HCT116 (cell line): ENCODE measurements around the gene AXDND1. TPM values are rescaled to one million over a fixed set of nuclear protein-coding genes. Genes with fewer than 3 reads are reported as not detected.

Experiments
- ATAC-seq: fragments of 200-7000 bp; cut with Tn5 transposase; 2 replicates; pipeline ENCODE4 v1.9.1; 2020; ENCODE audit warnings: mild to moderate bottlenecking, moderate library complexity
- BruUV-seq: library from RNA; stranded (reverse); fragments of 400-500 nt; replicated peaks from 2 replicates; lab custom pipeline; 2021; lab: Mats Ljungman, UMichigan
- CTCF ChIA-PET: fragments of 300-600 bp; sonication (Branson Sonifier 250); formaldehyde crosslinking; loops from one replicate; lab custom pipeline; 2021; ENCODE audit warnings: antibody characterized with exemption; lab: Charles Lee
- POLR2A ChIA-PET: fragments of 300-600, 350-600 bp; sonication (Branson Sonifier 250); formaldehyde crosslinking; loops from one replicate; lab custom pipeline; 2021; ENCODE audit warnings: antibody characterized with exemption; lab: Charles Lee
- RAD21 ChIA-PET, 2 experiments: fragments of 300-600 bp; sonication (Branson Sonifier 250); formaldehyde crosslinking; loops; one replicate each; lab custom pipeline; 2023; ENCODE audit warnings: low total read pairs in 2 of 2; ENCODE audit not compliant: uncharacterized antibody in 2 of 2, unreplicated experiment in 2 of 2, low non-redundant PET in 1 of 2; lab: Charles Lee
- DNase-seq: peaks from one replicate; pipeline ENCODE4 v3.0.0-alpha.2; 2010; ENCODE audit warnings: low read depth, low spot score
- H2AFZ ChIP-seq: fragments of 200-600 bp; shearing (Covaris generic), sonication (generic); 2 replicates; pipeline ENCODE4 v1.6.1; 2017; ENCODE audit warnings: low read depth, mixed run types, mixed read lengths, antibody characterized with exemption, low read length; ENCODE audit not compliant: poor library complexity, severe bottlenecking
- H3K27ac ChIP-seq: 2 replicates; pipeline ENCODE4 v1.5.1; 2012; ENCODE audit warnings: low read depth, low read length
- H3K27me3 ChIP-seq: fragments of 200-600 bp; sonication (generic); 2 replicates; pipeline ENCODE4 v1.6.1; 2016; ENCODE audit warnings: mixed run types, low read length, mixed read lengths; ENCODE audit not compliant: insufficient read depth
- H3K36me3 ChIP-seq, 2 experiments: fragments of 200-500 bp in 1 of 2; fragments of 200-600 bp in 1 of 2; sonication (Bioruptor generic) in 1 of 2; sonication (generic) in 1 of 2; 2 replicates each; pipeline versions ENCODE4 v1.5.1 to v1.6.1; 2014 to 2016; ENCODE audit warnings: low read length in 2 of 2, inconsistent platforms in 1 of 2, mixed read lengths in 1 of 2, mixed run types in 1 of 2; ENCODE audit not compliant: insufficient read depth in 2 of 2, control insufficient read depth in 1 of 2
- H3K4me1 ChIP-seq, 2 experiments: fragments of 200-600 bp in 1 of 2; sonication (generic) in 1 of 2; 2 replicates each; pipeline versions ENCODE4 v1.5.1 to v1.6.1; 2012 to 2017; ENCODE audit warnings: low read length in 2 of 2, inconsistent platforms in 1 of 2, mild to moderate bottlenecking in 1 of 2, mixed read lengths in 1 of 2, mixed run types in 1 of 2, moderate library complexity in 1 of 2; ENCODE audit not compliant: insufficient read depth in 2 of 2, control insufficient read depth in 1 of 2
- H3K4me2 ChIP-seq: fragments of 200-600 bp; sonication (generic); 2 replicates; pipeline ENCODE4 v1.6.1; 2017; ENCODE audit warnings: mixed run types, low read length, mixed read lengths
- H3K4me3 ChIP-seq, 2 experiments: fragments of 200-600 bp in 1 of 2; sonication (generic) in 1 of 2; replicated peaks in 1 of 2; 2 replicates each; pipeline ENCODE4 v1.5.1; 2011 to 2016; ENCODE audit warnings: low read length in 2 of 2, control low read depth in 1 of 2, low read depth in 1 of 2, mild to moderate bottlenecking in 1 of 2, mixed read lengths in 1 of 2, mixed run types in 1 of 2
- H3K79me2 ChIP-seq: fragments of 200-600 bp; sonication (generic); 2 replicates; pipeline ENCODE4 v1.6.1; 2017; ENCODE audit warnings: mild to moderate bottlenecking, mixed run types, low read length, moderate library complexity, mixed read lengths; ENCODE audit not compliant: insufficient read depth
- H3K9ac ChIP-seq: fragments of 200-600 bp; sonication (generic); 2 replicates; pipeline ENCODE4 v1.6.1; 2016; ENCODE audit warnings: low read length, mixed read lengths
- H3K9me2 ChIP-seq: fragments of 200-600 bp; sonication (generic), shearing (Covaris generic); 2 replicates; pipeline ENCODE4 v1.6.1; 2017; ENCODE audit warnings: mixed run types, mild to moderate bottlenecking, moderate library complexity; ENCODE audit not compliant: insufficient read depth
- H3K9me3 ChIP-seq, 2 experiments: fragments of 200-500 bp in 1 of 2; fragments of 200-600 bp in 1 of 2; sonication (Bioruptor generic) in 1 of 2; sonication (generic) in 1 of 2; 2 replicates each; pipeline ENCODE4 v1.6.1; 2014 to 2017; ENCODE audit warnings: low read length in 2 of 2, mixed read lengths in 2 of 2, inconsistent platforms in 1 of 2, low read depth in 1 of 2, mild to moderate bottlenecking in 1 of 2, mixed run types in 1 of 2, moderate library complexity in 1 of 2; ENCODE audit not compliant: control insufficient read depth in 1 of 2, insufficient read depth in 1 of 2
- H4K20me1 ChIP-seq: fragments of 200-600 bp; sonication (generic), shearing (Covaris generic); 2 replicates; pipeline ENCODE4 v1.6.1; 2017; ENCODE audit warnings: mixed run types, mild to moderate bottlenecking, moderate library complexity; ENCODE audit not compliant: insufficient read depth
- ATF3 ChIP-seq: IDR thresholded peaks from 2 replicates; pipeline ENCODE4 v1.6.1; 2012
- CTCF ChIP-seq, 3 experiments: fragments of 200-600 bp in 1 of 3; sonication (generic) in 1 of 3; IDR thresholded peaks in 2 of 3; conservative IDR thresholded peaks in 1 of 3; 2 replicates each; pipeline ENCODE4 v1.5.1; 2012 to 2017; ENCODE audit warnings: low read depth in 2 of 3, low read length in 2 of 3, antibody characterized with exemption in 1 of 3, borderline replicate concordance in 1 of 3, control low read depth in 1 of 3, mild to moderate bottlenecking in 1 of 3, mixed read lengths in 1 of 3, mixed run types in 1 of 3, moderate library complexity in 1 of 3; ENCODE audit not compliant: insufficient read depth in 1 of 3
- ELF1 ChIP-seq: IDR thresholded peaks from 2 replicates; pipeline ENCODE4 v1.6.1; 2012; ENCODE audit warnings: low read depth, borderline replicate concordance
- EZH2 ChIP-seq: fragments of 200-600 bp; sonication (generic); IDR thresholded peaks from 2 replicates; pipeline ENCODE4 v1.6.1; 2017; ENCODE audit warnings: antibody characterized with exemption, mixed run types
- FOSL1 ChIP-seq: IDR thresholded peaks from 2 replicates; pipeline ENCODE4 v1.6.1; 2012; ENCODE audit warnings: low read depth
- JUND ChIP-seq: IDR thresholded peaks from 2 replicates; pipeline ENCODE4 v1.6.1; 2012
- POLR2A ChIP-seq: IDR thresholded peaks from 2 replicates; pipeline ENCODE4 v1.7.0; 2011; ENCODE audit warnings: borderline replicate concordance; ENCODE audit not compliant: insufficient read depth, insufficient read length; ENCODE audit errors: extremely low read depth
- POLR2AphosphoS5 ChIP-seq: IDR thresholded peaks from 2 replicates; pipeline ENCODE4 v1.6.1; 2011; ENCODE audit warnings: mild to moderate bottlenecking, low read depth, low read length, moderate library complexity
- RAD21 ChIP-seq: IDR thresholded peaks from 2 replicates; pipeline ENCODE4 v1.6.1; 2012; ENCODE audit warnings: low read depth, mild to moderate bottlenecking
- REST ChIP-seq: IDR thresholded peaks from 2 replicates; pipeline ENCODE4 v1.6.1; 2012; ENCODE audit warnings: low read depth
- ZFX ChIP-seq: fragments of 450-650 bp; IDR thresholded peaks from 2 replicates; pipeline ENCODE4 v1.6.1; 2017
- intact Hi-C: fragments of 100-400 bp; cut with micrococcal nuclease; formaldehyde crosslinking; loops from 2 replicates; pipeline ENCODE4 v1.10.0; 2022
- total RNA-seq: library from RNA; stranded (reverse); gene quantifications from one replicate; pipeline ENCODE4 v1.2.1, GENCODE V29; 2021; ENCODE audit not compliant: unreplicated experiment

AXDND1 gene
- total RNA-seq, 1 experiment from 2014 or later, result 2.3 TPM

- H3K79me2 ChIP-seq, result no peaks in the 10 kb centered on the region
- no peaks in the 10 kb centered on the region for H4K20me1 ChIP-seq
- no peak for TF ChIP-seq RAD21
- TF ChIP-seq ELF1, result no peak
- no peak for TF ChIP-seq POLR2AphosphoS5
- no peak for TF ChIP-seq ATF3
- TF ChIP-seq JUND, result no peak
- no peak for TF ChIP-seq ZFX
- TF ChIP-seq POLR2A, result no peak
- no peak for TF ChIP-seq FOSL1
- no peak for TF ChIP-seq EZH2
- TF ChIP-seq REST, result no peak
- no peak for TF ChIP-seq CTCF (IDR thresholded peaks at IDR 0.05 in 2 of 3, conservative IDR thresholded peaks at IDR 0.05 in 1 of 3; ENCODE audit: borderline replicate concordance in 1 of 3, insufficient read depth in 1 of 3, low read depth in 2 of 3, low read length in 2 of 3)
- H3K27ac ChIP-seq, result no peak overlapping the region
- BruUV-seq, result no TSS peak
- H3K9me2 ChIP-seq, result no peaks in the 10 kb centered on the region
- H3K4me2 ChIP-seq, result no peak overlapping the region
- H3K9ac ChIP-seq, result no peak overlapping the region
- CTCF ChIA-PET, result no interaction called here
- H2AFZ ChIP-seq, result no peak overlapping the region
- no peaks in the 10 kb centered on the region for H3K9me3 ChIP-seq
- no peaks in the 10 kb centered on the region for H3K4me1 ChIP-seq
- no peak for ATAC-seq
- intact Hi-C loops, result no loop called here
- RAD21 ChIA-PET, result no interaction called here
- no peak overlapping the region for H3K4me3 ChIP-seq
- H3K36me3 ChIP-seq, result peaks cover 4 to 6% of the 10 kb centered on the region in 2 experiments; a peak in 1 of 4 replicates
- H3K27me3 ChIP-seq, result no peaks in the 10 kb centered on the region
- no peak for DNase-seq
- POLR2A ChIA-PET, result no interaction called here
Observed at GRCh38 chr1:179340918-179341317, 24.9 kb upstream of the AXDND1 start.
